ENCODE data around the gene AUH. TPM values are rescaled to one million over a fixed set of nuclear protein-coding genes. Genes with fewer than 3 reads are reported as not detected.

AUH gene
- total RNA-seq, 1 experiment from 2014 or later = 29.0 TPM

- Histone ChIP-seq H3K27ac (ENCODE audit: low read depth, low read length) (no peak overlapping the region), H3K4me3 (replicated peaks in 1 of 2; ENCODE audit: low read depth in 1 of 2, low read length in 2 of 2) (no peak overlapping the region), H3K4me2 (ENCODE audit: low read length) (no peak overlapping the region), H3K9me2 (ENCODE audit: insufficient read depth) (no peaks in the 10 kb centered on the region), H3K36me3 (ENCODE audit: control insufficient read depth in 1 of 2, insufficient read depth in 2 of 2, low read length in 2 of 2) (peaks cover 0 to 11% of the 10 kb centered on the region in 2 experiments; a peak in 2 of 4 replicates), H4K20me1 (ENCODE audit: insufficient read depth) (no peaks in the 10 kb centered on the region), H3K9me3 (ENCODE audit: control insufficient read depth in 1 of 2, insufficient read depth in 1 of 2, low read depth in 1 of 2, low read length in 2 of 2) (peaks cover 8 to 13% of the 10 kb centered on the region in 2 experiments; a peak in 1 of 4 replicates), H3K27me3 (ENCODE audit: insufficient read depth, low read length) (no peaks in the 10 kb centered on the region), H3K79me2 (ENCODE audit: insufficient read depth, low read length) (peaks cover 5% of the 10 kb centered on the region), H3K4me1 (ENCODE audit: control insufficient read depth in 1 of 2, insufficient read depth in 2 of 2, low read length in 2 of 2) (no peaks in the 10 kb centered on the region), H3K9ac (ENCODE audit: low read length) (no peak overlapping the region), H2AFZ (ENCODE audit: low read depth, low read length, poor library complexity, severe bottlenecking) (no peak overlapping the region)
- BruUV-seq (replicated peaks) = no TSS peak
- ATAC-seq (no peak), DNase-seq (ENCODE audit: low read depth, low spot score) (no peak)
- ChIA-PET CTCF (no interaction called here), RAD21 (ENCODE audit: low non-redundant PET in 1 of 2, low total read pairs in 2 of 2, uncharacterized antibody in 2 of 2, unreplicated experiment in 2 of 2) (no interaction called here), POLR2A (no interaction called here)
- TF ChIP-seq POLR2AphosphoS5 (IDR thresholded peaks at IDR 0.05; ENCODE audit: low read depth, low read length) (no peak), POLR2A (IDR thresholded peaks at IDR 0.05; ENCODE audit: borderline replicate concordance, extremely low read depth, insufficient read depth, insufficient read length) (no peak), CEBPB (IDR thresholded peaks at IDR 0.05; ENCODE audit: low read depth) (no peak), EZH2 (IDR thresholded peaks at IDR 0.05) (no peak), JUND (IDR thresholded peaks at IDR 0.05) (no peak), ZBTB33 (IDR thresholded peaks at IDR 0.05; ENCODE audit: extremely low read depth, insufficient replicate concordance, low read length) (no peak), SP1 (IDR thresholded peaks at IDR 0.05; ENCODE audit: low read depth) (no peak), CBX3 (IDR thresholded peaks at IDR 0.05; ENCODE audit: low read depth) (no peak), YY1 (IDR thresholded peaks at IDR 0.05; ENCODE audit: extremely low read depth, insufficient replicate concordance, low read depth, low read length) (no peak), MAX (IDR thresholded peaks at IDR 0.05) (no peak), ZNF274 (IDR thresholded peaks at IDR 0.05; ENCODE audit: low read depth, low read length) (no peak), ATF3 (IDR thresholded peaks at IDR 0.05) (no peak)
- intact Hi-C loops (cut with micrococcal nuclease) = no loop called here
Measured at GRCh38 chr9:91328186-91328585, 33.5 kb downstream of the AUH start.

Measured in HCT116 (cell line).